CMK (cell line): ENCODE data around the gene SEMA4F.
A peak's percentile ranks its signal among the peaks of the same experiment; 100 is the strongest.
"Not testable (repeated sequence)": the region's sequence is repeated elsewhere in the genome, so short reads cannot be mapped to it uniquely, and the experiment has no call there.

Experiments used
- DNase-seq: peaks from one replicate; pipeline ENCODE4 v3.0.0-alpha.2; 2010; ENCODE audit warnings: low read depth

SEMA4F gene

GRCh38 chr2:74653985-74654882, at the start of gene SEMA4F:
TSS of gene SEMA4F (plus strand) at chr2:74654247. CDS start at chr2:74654377, 130 bp downstream.
- peak; percentile 80 for DNase-seq

- DNase-seq: no peak
Observed at GRCh38 chr2:74606927-74607326, 47.1 kb upstream of the SEMA4F start.

- no peak for DNase-seq
Observed at GRCh38 chr2:74617122-74617521, 36.9 kb upstream of the SEMA4F start.

GRCh38 chr2:74618410-74619083, 35.5 kb upstream of the SEMA4F start:
- no peak for DNase-seq

GRCh38 chr2:74619651-74620297, 34.3 kb upstream of the SEMA4F start:
- no peak for DNase-seq

- DNase-seq: no peak
Observed at GRCh38 chr2:74620671-74621070, 33.4 kb upstream of the SEMA4F start.

- DNase-seq: no peak
Observed at GRCh38 chr2:74625658-74626425, 28.2 kb upstream of the SEMA4F start.

- DNase-seq: no peak
Observed at GRCh38 chr2:74628538-74629105, 25.4 kb upstream of the SEMA4F start.

- not testable (repeated sequence) for DNase-seq
Observed at GRCh38 chr2:74630454-74630853, 23.6 kb upstream of the SEMA4F start.

- no peak for DNase-seq
Observed at GRCh38 chr2:74632209-74632938, 21.7 kb upstream of the SEMA4F start.

GRCh38 chr2:74632939-74633312, 21.1 kb upstream of the SEMA4F start:
- no peak for DNase-seq

GRCh38 chr2:74639550-74639949, 14.5 kb upstream of the SEMA4F start:
- DNase-seq: no peak

GRCh38 chr2:74645344-74645743, 8.7 kb upstream of the SEMA4F start:
- no peak for DNase-seq

GRCh38 chr2:74646201-74646600, 7.8 kb upstream of the SEMA4F start:
- DNase-seq: no peak

GRCh38 chr2:74646834-74647482, 7.1 kb upstream of the SEMA4F start:
- DNase-seq: no peak

GRCh38 chr2:74648009-74648443, 6.0 kb upstream of the SEMA4F start, which contains the start of gene M1AP:
TSS of gene M1AP (minus strand) at chr2:74648330. CDS start at chr2:74640275, 8,055 bp downstream.
- DNase-seq: no peak

GRCh38 chr2:74653589-74653984, 460 bp upstream of the SEMA4F start:
- DNase-seq: no peak

GRCh38 chr2:74655579-74655978, 1.5 kb downstream of the SEMA4F start:
- DNase-seq: no peak

GRCh38 chr2:74658516-74658915, 4.5 kb downstream of the SEMA4F start:
- no peak for DNase-seq

- peak; percentile 43 for DNase-seq
Observed at GRCh38 chr2:74659462-74659861, 5.4 kb downstream of the SEMA4F start.
